H1 (cell line): ENCODE results near the gene ARHGEF38. TPM values are rescaled to one million over a fixed set of nuclear protein-coding genes. Genes with fewer than 3 reads are reported as not detected.

Experiments
- CTCF ChIA-PET: fragments of 300-600 bp; sonication (Branson Sonifier 250); formaldehyde crosslinking; loops from one replicate; lab custom pipeline; 2021; ENCODE audit not compliant: partially characterized antibody; lab: Charles Lee
- POLR2A ChIA-PET: fragments of 300-600 bp; sonication (Branson Sonifier 250); formaldehyde crosslinking; loops from one replicate; lab custom pipeline; 2021; ENCODE audit warnings: inconsistent platforms; ENCODE audit not compliant: partially characterized antibody; lab: Charles Lee
- DNase-seq, 2 experiments: peaks; one replicate each; pipeline versions ENCODE4 v3.0.0 to v3.0.0-alpha.2; 2010 to 2022; ENCODE audit warnings: low spot score in 2 of 2, low read depth in 1 of 2, mixed read lengths in 1 of 2
- FAIRE-seq: peaks from 2 replicates; lab custom pipeline; 2011; peaks lifted over from hg19 to GRCh38; lab: Jason Lieb, UNC
- H2AFZ ChIP-seq: 2 replicates; pipeline ENCODE4 v1.8.1; 2012; ENCODE audit warnings: low read length, inconsistent platforms
- H2AK5ac ChIP-seq: 2 replicates; pipeline ENCODE4 v1.6.1; 2013; ENCODE audit warnings: low read depth, low read length
- H2BK120ac ChIP-seq: replicated peaks from 2 replicates; pipeline ENCODE3; 2013; ENCODE audit warnings: low read depth, low read length, inconsistent platforms
- H2BK12ac ChIP-seq: 2 replicates; pipeline ENCODE4 v1.6.1; 2013; ENCODE audit warnings: low read depth, low read length
- H2BK15ac ChIP-seq: 2 replicates; pipeline ENCODE4 v1.6.1; 2013; ENCODE audit warnings: low read length
- H2BK20ac ChIP-seq: 2 replicates; pipeline ENCODE4 v1.6.1; 2013; ENCODE audit warnings: low read length
- H2BK5ac ChIP-seq: 2 replicates; pipeline ENCODE4 v1.6.1; 2013; ENCODE audit warnings: low read depth, low read length
- H3K14ac ChIP-seq: 2 replicates; pipeline ENCODE4 v1.6.1; 2013; ENCODE audit warnings: inconsistent platforms; ENCODE audit not compliant: insufficient read length
- H3K18ac ChIP-seq: 2 replicates; pipeline ENCODE4 v1.6.1; 2013; ENCODE audit warnings: low read length; ENCODE audit errors: extremely low read depth
- H3K23ac ChIP-seq: 2 replicates; pipeline ENCODE4 v1.6.1; 2013; ENCODE audit warnings: inconsistent platforms; ENCODE audit not compliant: insufficient read length
- H3K23me2 ChIP-seq: 2 replicates; pipeline ENCODE4 v1.6.1; 2013; ENCODE audit warnings: low read depth, low read length
- H3K27ac ChIP-seq: 2 replicates; pipeline ENCODE4 v1.6.1; 2011; ENCODE audit warnings: low read depth, low read length, inconsistent platforms
- H3K27me3 ChIP-seq, 4 experiments: replicated peaks in 1 of 4; 1 replicate in 1 of 4; 2 replicates in 3 of 4; pipeline versions ENCODE4 v1.6.1 to v1.8.1; 2011 to 2013; ENCODE audit warnings: low read length in 3 of 4, mild to moderate bottlenecking in 3 of 4, inconsistent platforms in 2 of 4, mixed read lengths in 2 of 4, moderate library complexity in 1 of 4; ENCODE audit not compliant: control insufficient read depth in 3 of 4, insufficient read depth in 3 of 4; ENCODE audit errors: extremely low read depth in 1 of 4
- H3K36me3 ChIP-seq, 4 experiments: 2 replicates each; pipeline versions ENCODE4 v1.6.1 to v1.8.1; 2011 to 2013; ENCODE audit warnings: mild to moderate bottlenecking in 4 of 4, low read length in 3 of 4, moderate library complexity in 2 of 4, control low read depth in 1 of 4, inconsistent platforms in 1 of 4; ENCODE audit not compliant: insufficient read depth in 4 of 4, control insufficient read depth in 2 of 4
- H3K4ac ChIP-seq: replicated peaks from 2 replicates; pipeline ENCODE3; 2013; ENCODE audit warnings: low read length, low read depth, mixed read lengths, inconsistent platforms; ENCODE audit not compliant: insufficient read length
- H3K4me1 ChIP-seq, 4 experiments: replicated peaks in 1 of 4; 1 replicate in 1 of 4; 2 replicates in 3 of 4; pipeline versions ENCODE4 v1.6.1 to v1.8.1; 2011 to 2013; ENCODE audit warnings: low read length in 3 of 4, inconsistent platforms in 2 of 4, mixed read lengths in 1 of 4; ENCODE audit not compliant: insufficient read depth in 4 of 4, control insufficient read depth in 3 of 4
- H3K4me2 ChIP-seq, 2 experiments: 2 replicates each; pipeline versions ENCODE4 v1.6.1 to v1.8.1; 2011 to 2013; ENCODE audit warnings: low read depth in 2 of 2, low read length in 2 of 2, control low read depth in 1 of 2, inconsistent platforms in 1 of 2, mild to moderate bottlenecking in 1 of 2; ENCODE audit not compliant: insufficient read depth in 1 of 2
- H3K4me3 ChIP-seq, 4 experiments: fragments of 200-600, 300-600 bp in 1 of 4; sonication (generic), shearing (Covaris generic), sonication (Bioruptor Twin) in 1 of 4; 2 replicates each; pipeline versions ENCODE4 v1.5.1 to v1.8.1; 2011 to 2016; ENCODE audit warnings: low read length in 4 of 4, low read depth in 3 of 4, control low read depth in 2 of 4, inconsistent platforms in 2 of 4, mild to moderate bottlenecking in 2 of 4, mixed read lengths in 1 of 4, moderate library complexity in 1 of 4; ENCODE audit not compliant: insufficient read depth in 2 of 4; ENCODE audit errors: extremely low read depth in 1 of 4
- H3K56ac ChIP-seq: replicated peaks from 2 replicates; pipeline ENCODE3; 2013; ENCODE audit warnings: low read depth, mild to moderate bottlenecking, mixed read lengths, low read length, inconsistent platforms; ENCODE audit not compliant: insufficient read length
- H3K79me1 ChIP-seq: 2 replicates; pipeline ENCODE4 v1.6.1; 2013; ENCODE audit warnings: low read depth, low read length, control low read depth
- H3K79me2 ChIP-seq, 2 experiments: 2 replicates each; pipeline versions ENCODE4 v1.6.1 to v1.8.1; 2012 to 2013; ENCODE audit warnings: low read length in 2 of 2, mild to moderate bottlenecking in 2 of 2, inconsistent platforms in 1 of 2; ENCODE audit not compliant: insufficient read depth in 2 of 2, control insufficient read depth in 1 of 2
- H3K9ac ChIP-seq, 4 experiments: replicated peaks in 1 of 4; 1 replicate in 1 of 4; 2 replicates in 3 of 4; pipeline versions ENCODE4 v1.6.1 to v1.8.1; 2011 to 2013; ENCODE audit warnings: low read depth in 3 of 4, low read length in 3 of 4, control low read depth in 2 of 4, mild to moderate bottlenecking in 2 of 4, moderate library complexity in 2 of 4, inconsistent platforms in 1 of 4; ENCODE audit errors: extremely low read depth in 1 of 4
- H3K9me3 ChIP-seq, 2 experiments: 2 replicates each; pipeline versions ENCODE4 v1.6.1 to v1.8.1; 2012 to 2013; ENCODE audit warnings: mild to moderate bottlenecking in 2 of 2, moderate library complexity in 2 of 2, control low read depth in 1 of 2, inconsistent platforms in 1 of 2, low read depth in 1 of 2, low read length in 1 of 2, mixed read lengths in 1 of 2; ENCODE audit not compliant: insufficient read depth in 2 of 2
- H4K20me1 ChIP-seq, 2 experiments: replicated peaks in 1 of 2; 2 replicates each; pipeline versions ENCODE3 to v1.8.1; 2011 to 2013; ENCODE audit warnings: inconsistent platforms in 2 of 2, low read length in 2 of 2, mild to moderate bottlenecking in 1 of 2; ENCODE audit not compliant: insufficient read depth in 2 of 2, control insufficient read depth in 1 of 2
- H4K5ac ChIP-seq: 2 replicates; pipeline ENCODE4 v1.6.1; 2013; ENCODE audit warnings: low read length, low read depth, mixed read lengths, inconsistent platforms; ENCODE audit not compliant: insufficient read length
- H4K8ac ChIP-seq: 2 replicates; pipeline ENCODE4 v1.8.0; 2013; ENCODE audit warnings: mild to moderate bottlenecking, moderate library complexity, low read length, inconsistent platforms; ENCODE audit not compliant: insufficient read depth; ENCODE audit errors: extremely low read depth
- H4K91ac ChIP-seq: replicated peaks from 2 replicates; pipeline ENCODE3; 2013; ENCODE audit warnings: low read length, mixed read lengths, inconsistent platforms; ENCODE audit not compliant: insufficient read length
- CBX5 ChIP-seq: fragments of 300-800, 300-1000 bp; sonication (generic); IDR thresholded peaks from 2 replicates; pipeline ENCODE4 v1.7.1; 2016; ENCODE audit warnings: antibody characterized with exemption, low read length, low read depth
- CTBP2 ChIP-seq: IDR thresholded peaks from 2 replicates; pipeline ENCODE4 v1.7.0; 2011; ENCODE audit warnings: borderline replicate concordance, mild to moderate bottlenecking, moderate library complexity, mixed read lengths, low read length; ENCODE audit not compliant: insufficient read depth, insufficient read length
- JUN ChIP-seq: IDR thresholded peaks from 2 replicates; pipeline ENCODE4 v1.6.1; 2011; ENCODE audit warnings: low read depth, mild to moderate bottlenecking, improper control_type of control experiment, low read length
- KDM1A ChIP-seq: fragments of 200-600, 300-600 bp; sonication (generic); IDR thresholded peaks from 2 replicates; pipeline ENCODE4 v1.7.1; 2016; ENCODE audit warnings: mild to moderate bottlenecking, low read length, borderline replicate concordance
- KDM5A ChIP-seq: fragments of 200-600 bp; IDR thresholded peaks from 2 replicates; pipeline ENCODE4 v1.7.1; 2012; ENCODE audit warnings: mild to moderate bottlenecking, low read length, inconsistent platforms, mixed read lengths
- RAD21 ChIP-seq, 2 experiments: IDR thresholded peaks in 1 of 2; conservative IDR thresholded peaks in 1 of 2; 2 replicates each; pipeline ENCODE4 v1.6.1; 2011; ENCODE audit warnings: low read depth in 2 of 2, low read length in 2 of 2, improper control_type of control experiment in 1 of 2, inconsistent platforms in 1 of 2, mild to moderate bottlenecking in 1 of 2, moderate library complexity in 1 of 2
- RBBP5 ChIP-seq: IDR thresholded peaks from 2 replicates; pipeline ENCODE4 v1.7.1; 2012; ENCODE audit warnings: low read depth, mild to moderate bottlenecking, inconsistent platforms, low read length, moderate library complexity, borderline replicate concordance
- SIX5 ChIP-seq: IDR thresholded peaks from 2 replicates; pipeline ENCODE4 v1.6.1; 2011; ENCODE audit warnings: mild to moderate bottlenecking, low read depth, low read length
- SP4 ChIP-seq: IDR thresholded peaks from 2 replicates; pipeline ENCODE4 v1.6.1; 2012; ENCODE audit warnings: low read length, inconsistent platforms
- WGBS, 2 experiments: shearing (Covaris generic) in 1 of 2; methylation state at CpG; one replicate each; pipeline versions ENCODE4 v1.1.6 to v1.1.7; 2013 to 2015; ENCODE audit warnings: low lambda C conversion rate in 2 of 2, mixed read lengths in 2 of 2, inconsistent platforms in 1 of 2, low coverage in 1 of 2, missing lambda C conversion rate in 1 of 2; ENCODE audit not compliant: insufficient replicate concordance in 2 of 2, insufficient coverage in 1 of 2, insufficient read length in 1 of 2; ENCODE audit errors: extremely low coverage in 1 of 2, missing lambda C conversion rate in 1 of 2; 5-methylcytosine and 5-hydroxymethylcytosine counted together
- polyA plus RNA-seq, 7 experiments: library from polyadenylated mRNA; depleted of rRNA in 3 of 7; stranded (reverse) in 5 of 7; unstranded in 2 of 7; fragments of >200 nt in 5 of 7; fragments of 200-250 nt in 2 of 7; gene quantifications; 1 replicate in 5 of 7; 2 replicates in 1 of 7; 4 replicates in 1 of 7; pipeline versions ENCODE4 v1.2.1 to v1.2.3, GENCODE V29; 2011 to 2013; ENCODE audit warnings: missing spikeins in 2 of 7, mixed read lengths in 2 of 7
- total RNA-seq: library from RNA; stranded (reverse); fragmentation: NEBNext Ultra II Directional; extraction: Animal tissue kit (Norgen Biotek cat#: 25700); gene quantifications from 2 replicates; pipeline ENCODE4 v1.2.1, GENCODE V29; 2021
- TF ChIP-seq, protein P1 (sequence below): IDR thresholded peaks from 2 replicates; pipeline ENCODE4 v1.6.1; 2012; ENCODE audit warnings: inconsistent platforms
- TF ChIP-seq, protein P2 (sequence below): IDR thresholded peaks from 2 replicates; pipeline ENCODE4 v1.6.1; 2012; ENCODE audit warnings: inconsistent platforms

The ARHGEF38 gene
- total and polyA plus RNA-seq, 2 of the 8 experiments (the other 6 are each of a cell fraction or from before 2014, with no cell fraction given) = not detected

DNA sequence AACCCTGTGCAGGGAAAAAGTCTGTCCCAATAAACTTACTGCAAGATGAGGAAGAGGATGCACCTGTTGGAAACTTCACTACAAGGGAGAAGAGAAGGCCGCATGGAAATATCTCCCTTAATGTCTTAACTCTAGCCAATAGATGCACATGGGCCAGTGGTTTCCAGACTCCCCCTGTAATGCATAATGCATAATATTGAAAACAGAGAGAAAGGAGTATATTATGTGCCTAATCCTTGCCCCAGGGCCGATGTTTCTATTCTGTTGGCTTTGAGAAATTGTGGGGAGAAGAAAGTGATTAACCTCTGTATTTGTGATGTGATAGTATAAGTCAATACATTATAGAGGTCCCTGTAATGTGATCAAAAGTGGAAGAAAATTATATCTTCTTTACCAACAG, 118.9 kb downstream of the ARHGEF38 start:
- Histone ChIP-seq H3K79me2 (no peaks in the 10 kb centered on the region), H2BK5ac (no peak overlapping the region), H3K14ac (no peak overlapping the region), H4K20me1 (no peaks in the 10 kb centered on the region), H3K56ac (no peak overlapping the region), H4K8ac (no peak overlapping the region), H2BK20ac (no peak overlapping the region), H2AFZ (no peak overlapping the region), H2BK15ac (no peak overlapping the region), H3K23me2 (no peaks in the 10 kb centered on the region), H3K79me1 (no peaks in the 10 kb centered on the region), H3K18ac (no peak overlapping the region), H4K91ac (no peak overlapping the region), H2BK120ac (no peak overlapping the region), H3K36me3 (no peaks in the 10 kb centered on the region), H3K27me3 (no peaks in the 10 kb centered on the region), H3K4me3 (no peak overlapping the region), H2AK5ac (no peak overlapping the region), H3K4me1 (no peaks in the 10 kb centered on the region), H3K27ac (no peak overlapping the region), H3K9me3 (no peaks in the 10 kb centered on the region), H2BK12ac (no peak overlapping the region), H3K9ac (no peak overlapping the region), H3K4me2 (no peak overlapping the region), H4K5ac (no peak overlapping the region), H3K4ac (no peak overlapping the region), H3K23ac (no peak overlapping the region)
- DNase-seq (no peak), FAIRE-seq (no peak)
- ChIA-PET CTCF (interaction anchor here (0.8 kb wide), 1 partner anchor 38 kb away, joined by 3 read pairs; no protein-coding TSS in a partner anchor), POLR2A (no interaction called here)
- WGBS, 2 experiments = 83% methylated on average over 2 of the region's 2 CpGs; no CpG with 5 or more reads in 1 of the 2 experiments
- TF ChIP-seq, protein P1, sequence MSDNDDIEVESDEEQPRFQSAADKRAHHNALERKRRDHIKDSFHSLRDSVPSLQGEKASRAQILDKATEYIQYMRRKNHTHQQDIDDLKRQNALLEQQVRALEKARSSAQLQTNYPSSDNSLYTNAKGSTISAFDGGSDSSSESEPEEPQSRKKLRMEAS = no peak
- TF ChIP-seq KDM5A (no peak), SP4 (no peak), CTBP2 (no peak), SIX5 (no peak), RAD21 (IDR thresholded peaks at IDR 0.05 in 1 of 2, conservative IDR thresholded peaks at IDR 0.05 in 1 of 2; ENCODE audit: low read depth in 2 of 2, low read length in 2 of 2) (no peak), RBBP5 (no peak), KDM1A (no peak), JUN (no peak), CBX5 (no peak)
- TF ChIP-seq, protein P2, sequence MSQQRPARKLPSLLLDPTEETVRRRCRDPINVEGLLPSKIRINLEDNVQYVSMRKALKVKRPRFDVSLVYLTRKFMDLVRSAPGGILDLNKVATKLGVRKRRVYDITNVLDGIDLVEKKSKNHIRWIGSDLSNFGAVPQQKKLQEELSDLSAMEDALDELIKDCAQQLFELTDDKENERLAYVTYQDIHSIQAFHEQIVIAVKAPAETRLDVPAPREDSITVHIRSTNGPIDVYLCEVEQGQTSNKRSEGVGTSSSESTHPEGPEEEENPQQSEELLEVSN = no peak
